ENCODE measurements around the gene GPR65. TPM values are rescaled to one million over a fixed set of nuclear protein-coding genes. Genes with fewer than 3 reads are reported as not detected.
"Not testable (repeated sequence)": the region's sequence is repeated elsewhere in the genome, so short reads cannot be mapped to it uniquely, and the experiment has no call there.

The GPR65 gene
- total RNA-seq, 2 donors from 2014 or later: 20.4 to 35.0 TPM

DNA sequence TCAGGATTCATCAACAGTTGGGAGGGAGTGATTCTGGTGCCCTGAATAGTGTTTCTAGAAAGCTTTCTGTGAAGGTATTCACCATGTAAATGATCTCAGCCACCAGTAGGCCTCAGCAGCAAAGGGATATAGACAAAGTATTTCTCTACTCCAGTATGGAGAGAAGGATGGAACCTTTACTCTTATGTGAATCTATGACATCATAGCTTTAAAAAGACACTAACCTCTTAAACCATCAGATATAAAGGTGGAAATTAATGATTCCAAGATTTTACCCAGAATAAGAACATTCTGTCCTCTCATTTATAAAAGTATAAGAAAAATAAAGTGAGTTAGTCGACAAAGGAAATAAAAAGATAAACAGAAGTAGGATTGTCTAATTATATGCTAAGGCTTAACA lies 4.6 kb downstream of the GPR65 start:
- Mint-ChIP-seq H3K36me3 (peaks cover 69% of the 10 kb centered on the region), H3K27me3 (no peaks in the 10 kb centered on the region), H3K27ac (peak overlapping the region; percentile 96 to 97), H3K4me3 (peak overlapping the region; percentile 100), H3K9me3 (no peaks in the 10 kb centered on the region), H3K4me1 (ENCODE audit: low read depth in 2 of 2) (peaks cover 60 to 73% of the 10 kb centered on the region in 2 donors)
- no peak for ATAC-seq
- DNase-seq (ENCODE audit: low spot score): no peak

DNA sequence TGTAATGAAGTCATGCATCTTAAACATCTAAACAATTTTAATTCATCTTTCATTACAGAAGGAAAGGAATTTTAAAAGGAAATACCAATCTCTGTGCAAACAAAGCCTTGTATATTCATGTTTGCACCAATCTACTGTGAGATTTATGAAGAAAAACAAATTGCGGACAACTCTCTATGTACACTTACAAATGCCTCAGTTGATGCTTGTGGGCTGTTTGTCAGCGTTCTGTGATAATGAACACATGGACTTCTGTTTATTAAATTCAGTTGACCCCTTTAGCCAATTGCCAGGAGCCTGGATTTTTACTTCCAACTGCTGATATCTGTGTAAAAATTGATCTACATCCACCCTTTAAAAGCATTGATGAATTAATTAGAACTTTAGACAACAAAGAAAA lies 5.4 kb downstream of the GPR65 start:
- Mint-ChIP-seq H3K36me3 (peaks cover 63% of the 10 kb centered on the region), H3K27me3 (no peaks in the 10 kb centered on the region), H3K27ac (peak overlapping the region; percentile 96 to 97), H3K9me3 (no peaks in the 10 kb centered on the region), H3K4me1 (ENCODE audit: low read depth in 2 of 2) (peaks cover 58 to 67% of the 10 kb centered on the region in 2 donors), H3K4me3 (peak overlapping the region; percentile 100)
- DNase-seq (ENCODE audit: low spot score) (no peak), ATAC-seq (no peak)

DNA sequence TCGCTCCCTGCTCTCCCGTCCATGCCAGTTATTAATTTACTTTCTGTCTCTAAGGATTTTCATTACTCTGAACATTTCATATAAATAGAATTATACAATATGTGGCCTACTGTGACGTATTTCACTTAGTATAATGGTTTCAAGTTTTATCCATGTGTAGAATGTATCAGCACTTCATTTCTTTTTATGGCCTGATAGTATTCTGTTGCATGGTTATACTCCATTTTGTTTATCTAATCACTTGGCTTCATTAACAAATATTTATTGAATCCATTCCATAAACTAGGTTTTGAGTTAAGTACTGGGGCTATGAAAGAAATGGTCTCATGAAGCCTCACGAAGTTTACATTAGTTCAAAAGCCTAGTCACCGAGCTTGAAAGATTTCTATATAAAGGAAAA lies 7.6 kb downstream of the GPR65 start:
- ATAC-seq (no peak), DNase-seq (ENCODE audit: low spot score) (no peak)
- H3K4me1 Mint-ChIP-seq (ENCODE audit: low read depth in 2 of 2): peaks cover 63 to 77% of the 10 kb centered on the region in 2 donors
- H3K9me3 Mint-ChIP-seq: no peaks in the 10 kb centered on the region
- no peaks in the 10 kb centered on the region for H3K27me3 Mint-ChIP-seq
- peak overlapping the region; percentile 96 to 97 for H3K27ac Mint-ChIP-seq
- H3K36me3 Mint-ChIP-seq: peaks cover 63% of the 10 kb centered on the region
- H3K4me3 Mint-ChIP-seq: peak overlapping the region; percentile 100

DNA sequence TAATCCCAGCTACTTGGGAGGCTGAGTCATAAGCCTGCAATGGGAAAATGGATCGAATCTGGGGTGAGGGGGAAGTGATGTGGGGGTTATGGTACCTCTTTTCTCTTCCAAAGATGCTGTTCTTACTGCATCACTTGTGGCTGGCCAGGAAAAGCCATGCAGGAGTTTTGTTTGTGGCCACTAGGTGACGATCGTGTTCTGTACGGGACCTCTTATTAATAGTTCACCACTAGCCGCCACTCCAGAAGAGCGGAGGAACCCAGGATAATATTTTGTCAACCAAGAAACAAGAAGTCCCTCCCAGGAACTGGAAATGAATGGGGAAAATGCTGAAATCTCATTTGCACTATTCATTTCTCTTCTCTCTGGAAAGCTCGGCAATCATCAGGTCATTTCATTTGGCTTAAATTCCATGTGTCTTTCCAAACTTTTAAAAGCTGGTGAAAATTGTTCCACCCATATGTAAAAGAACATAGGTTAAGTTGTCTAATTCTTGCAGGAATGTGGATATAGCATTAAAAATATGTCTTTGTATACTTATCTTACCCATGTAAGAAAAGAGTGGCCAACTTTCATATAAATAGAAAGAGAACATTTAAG lies 8.9 kb downstream of the GPR65 start:
- peak; percentile 82 to 83 for ATAC-seq
- Mint-ChIP-seq H3K27ac (peak overlapping the region; percentile 96 to 97), H3K9me3 (no peaks in the 10 kb centered on the region), H3K4me1 (ENCODE audit: low read depth in 2 of 2) (peaks cover 64 to 75% of the 10 kb centered on the region in 2 donors), H3K36me3 (peaks cover 63% of the 10 kb centered on the region), H3K4me3 (peak overlapping the region; percentile 72), H3K27me3 (no peaks in the 10 kb centered on the region)
- peak; percentile 70 for DNase-seq (ENCODE audit: low spot score)

DNA sequence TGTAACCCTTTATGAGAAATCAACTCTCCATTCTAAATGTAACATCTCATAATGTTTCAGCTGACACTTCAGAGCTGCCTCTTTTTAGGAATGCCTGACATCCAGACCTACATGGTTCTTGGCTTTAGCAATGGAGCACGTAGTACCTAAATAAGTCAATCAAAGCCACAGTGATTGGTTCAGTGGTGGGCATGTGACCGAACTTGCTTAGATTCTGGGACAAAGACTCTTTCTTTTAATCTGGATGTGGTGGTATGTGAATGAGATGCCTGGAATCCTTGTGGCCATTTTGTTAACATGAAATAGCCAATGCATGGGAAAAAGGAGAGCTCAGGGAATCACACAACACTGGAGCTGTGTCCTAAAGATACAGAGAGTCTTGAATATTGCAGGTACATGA lies 11.8 kb downstream of the GPR65 start:
- H3K27me3 Mint-ChIP-seq: no peaks in the 10 kb centered on the region
- H3K36me3 Mint-ChIP-seq: peaks cover 56% of the 10 kb centered on the region
- peaks cover 56 to 70% of the 10 kb centered on the region in 2 donors for H3K4me1 Mint-ChIP-seq (ENCODE audit: low read depth in 2 of 2)
- no peak overlapping the region for H3K4me3 Mint-ChIP-seq
- H3K9me3 Mint-ChIP-seq: no peaks in the 10 kb centered on the region
- DNase-seq (ENCODE audit: low spot score) (no peak), ATAC-seq (no peak)
- H3K27ac Mint-ChIP-seq: peak overlapping the region; percentile 54 to 87

DNA sequence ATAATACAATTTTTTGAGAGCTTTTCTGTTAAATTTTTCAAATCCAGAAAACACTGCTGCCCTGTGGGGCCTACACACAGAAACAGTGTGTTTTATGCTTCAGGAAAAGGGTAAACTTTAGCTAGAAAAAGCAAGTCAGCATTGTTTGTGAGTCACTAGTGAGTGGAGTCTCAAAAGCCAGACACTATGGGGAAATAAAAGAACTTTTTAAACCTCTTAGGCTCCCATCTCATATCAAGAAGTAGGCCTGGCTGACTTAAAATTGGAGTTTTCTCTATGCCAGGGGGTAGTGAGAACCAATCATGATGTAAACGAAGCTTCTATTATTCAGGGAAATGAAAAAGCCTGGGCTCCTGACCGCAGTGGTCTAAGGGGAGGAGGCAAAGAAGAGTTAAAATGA lies 12.6 kb downstream of the GPR65 start:
- peaks cover 48% of the 10 kb centered on the region for H3K36me3 Mint-ChIP-seq
- H3K9me3 Mint-ChIP-seq: no peaks in the 10 kb centered on the region
- DNase-seq (ENCODE audit: low spot score) (no peak), ATAC-seq (no peak)
- H3K27me3 Mint-ChIP-seq: no peaks in the 10 kb centered on the region
- H3K4me3 Mint-ChIP-seq: no peak overlapping the region
- peaks cover 51 to 69% of the 10 kb centered on the region in 2 donors for H3K4me1 Mint-ChIP-seq (ENCODE audit: low read depth in 2 of 2)
- H3K27ac Mint-ChIP-seq: peak overlapping the region in 1 of 2 donors; percentile 87

DNA sequence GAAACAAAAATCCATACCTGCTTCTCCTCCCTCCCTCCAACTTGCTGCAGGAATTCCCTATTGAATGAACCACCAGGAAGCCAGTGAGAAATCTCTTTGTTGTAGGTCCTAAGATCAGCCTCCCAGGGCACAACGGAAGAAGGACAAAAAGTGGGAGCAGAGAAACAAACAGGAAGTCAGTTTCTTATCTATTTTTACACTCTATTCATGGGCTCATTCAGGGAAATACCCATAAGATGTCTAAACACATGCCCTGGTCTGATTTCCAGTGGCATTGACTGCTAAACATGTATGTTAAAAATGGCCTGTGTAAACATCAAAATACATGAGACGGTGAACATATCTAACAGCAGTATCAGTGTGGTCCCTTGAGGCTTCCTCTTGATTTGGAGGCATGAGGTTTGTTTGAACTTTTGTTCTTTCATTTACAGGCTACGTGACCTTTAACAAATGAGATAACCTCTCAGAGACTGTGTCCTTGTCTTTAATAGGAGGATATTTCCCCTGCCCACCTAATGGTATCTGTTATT lies 18.8 kb downstream of the GPR65 start:
- peaks cover 27% of the 10 kb centered on the region for H3K36me3 Mint-ChIP-seq
- peaks cover 7% of the 10 kb centered on the region for H3K9me3 Mint-ChIP-seq
- H3K27me3 Mint-ChIP-seq: no peaks in the 10 kb centered on the region
- peak in 1 of 2 donors; percentile 43 for ATAC-seq
- H3K27ac Mint-ChIP-seq: peak overlapping the region; percentile 69 to 77
- DNase-seq (ENCODE audit: low spot score): no peak
- H3K4me1 Mint-ChIP-seq (ENCODE audit: low read depth in 2 of 2): peaks cover 54 to 69% of the 10 kb centered on the region in 2 donors
- peak overlapping the region; percentile 36 for H3K4me3 Mint-ChIP-seq

DNA sequence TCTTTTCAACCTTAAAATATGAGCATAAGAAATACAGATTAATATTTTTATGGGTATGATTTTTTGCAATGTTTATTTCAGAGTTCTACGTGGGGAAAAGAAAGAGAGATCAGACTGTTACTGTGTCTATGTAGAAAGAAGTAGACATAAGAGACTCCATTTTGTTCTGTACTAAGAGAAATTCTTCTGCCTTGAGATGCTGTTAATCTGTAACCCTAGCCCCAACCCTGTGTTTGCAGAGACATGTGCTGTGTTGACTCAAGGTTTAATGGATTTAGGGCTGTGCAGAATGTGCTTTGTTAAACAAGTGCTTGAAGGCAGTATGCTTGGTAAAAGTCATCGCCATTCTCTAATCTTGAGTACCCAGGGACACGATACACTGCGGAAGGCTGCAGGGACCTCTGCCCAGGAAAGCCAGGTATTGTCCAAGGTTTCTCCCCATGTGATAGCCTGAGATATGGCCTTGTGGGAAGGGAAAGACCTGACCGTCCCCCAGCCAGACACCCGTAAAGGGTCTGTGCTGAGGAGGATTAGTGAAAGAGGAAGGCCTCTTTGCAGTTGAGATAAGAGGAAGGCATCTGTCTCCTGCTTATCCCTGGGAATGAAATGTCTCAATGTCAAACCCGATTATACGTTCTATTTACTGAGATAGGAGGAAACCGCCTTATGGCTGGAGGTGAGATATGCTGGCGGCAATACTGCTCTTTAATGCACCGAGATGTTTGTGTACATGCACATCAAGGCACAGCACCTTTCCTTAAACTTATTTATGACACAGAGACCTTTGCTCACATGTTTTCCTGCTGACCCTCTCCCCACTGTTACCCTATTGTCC lies 19.5 kb downstream of the GPR65 start:
- H3K4me3 Mint-ChIP-seq; ATAC-seq; H3K9me3 Mint-ChIP-seq; H3K27me3 Mint-ChIP-seq; DNase-seq (ENCODE audit: low spot score): not testable (repeated sequence)
- peak overlapping the region; percentile 69 to 80 for H3K27ac Mint-ChIP-seq
- peaks cover 58 to 69% of the 10 kb centered on the region in 2 donors for H3K4me1 Mint-ChIP-seq (ENCODE audit: low read depth in 2 of 2)
- H3K36me3 Mint-ChIP-seq: peaks cover 24% of the 10 kb centered on the region

DNA sequence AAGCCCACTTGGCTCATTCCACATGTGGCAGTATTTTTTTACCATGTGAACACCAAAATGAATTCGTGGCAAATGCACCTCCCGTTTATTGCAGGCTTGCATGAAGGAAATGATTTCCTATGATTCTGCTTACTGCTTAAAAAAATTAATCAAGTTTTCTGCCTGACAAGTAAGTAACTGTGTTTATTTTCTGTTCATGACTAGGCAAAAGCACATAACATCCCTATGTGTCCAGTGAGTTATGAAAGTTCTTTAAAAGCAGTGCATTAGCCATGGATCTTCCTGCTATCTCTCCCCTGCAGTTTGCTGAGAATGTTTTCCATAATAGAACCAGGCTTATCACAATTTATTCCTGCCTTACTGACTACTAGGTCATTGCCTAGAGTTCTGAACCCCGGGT lies 20.4 kb downstream of the GPR65 start:
- Mint-ChIP-seq H3K4me3 (no peak overlapping the region), H3K36me3 (peaks cover 19% of the 10 kb centered on the region), H3K27me3 (no peaks in the 10 kb centered on the region), H3K27ac (peak overlapping the region in 1 of 2 donors; percentile 80), H3K9me3 (peaks cover 7% of the 10 kb centered on the region), H3K4me1 (ENCODE audit: low read depth in 2 of 2) (peaks cover 58 to 69% of the 10 kb centered on the region in 2 donors)
- ATAC-seq (no peak), DNase-seq (ENCODE audit: low spot score) (no peak)

DNA sequence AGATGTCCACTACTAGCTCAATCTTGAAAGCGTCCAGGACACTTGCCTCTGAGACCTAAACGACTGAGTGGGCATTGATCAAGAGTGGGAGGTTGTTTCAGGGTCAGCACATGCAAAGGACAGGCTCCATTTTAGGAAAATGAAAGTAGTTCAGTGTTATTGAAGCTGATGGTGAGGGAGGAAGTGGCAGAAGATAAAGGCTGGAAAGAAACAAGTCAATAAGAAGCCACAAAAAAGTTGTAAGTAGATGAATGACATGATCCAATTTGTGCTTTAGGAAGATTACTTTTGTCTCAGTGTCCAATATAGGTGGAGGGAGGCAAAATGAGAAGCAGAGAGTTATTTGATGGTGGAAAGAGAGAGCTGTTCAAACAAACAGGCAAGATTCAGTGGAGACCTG lies 22.0 kb downstream of the GPR65 start:
- peak overlapping the region; percentile 61 to 80 for H3K27ac Mint-ChIP-seq
- peaks cover 61 to 69% of the 10 kb centered on the region in 2 donors for H3K4me1 Mint-ChIP-seq (ENCODE audit: low read depth in 2 of 2)
- peaks cover 14% of the 10 kb centered on the region for H3K36me3 Mint-ChIP-seq
- ATAC-seq (no peak), DNase-seq (ENCODE audit: low spot score) (no peak)
- H3K27me3 Mint-ChIP-seq: no peaks in the 10 kb centered on the region
- peaks cover 7% of the 10 kb centered on the region for H3K9me3 Mint-ChIP-seq
- peak overlapping the region; percentile 67 for H3K4me3 Mint-ChIP-seq

DNA sequence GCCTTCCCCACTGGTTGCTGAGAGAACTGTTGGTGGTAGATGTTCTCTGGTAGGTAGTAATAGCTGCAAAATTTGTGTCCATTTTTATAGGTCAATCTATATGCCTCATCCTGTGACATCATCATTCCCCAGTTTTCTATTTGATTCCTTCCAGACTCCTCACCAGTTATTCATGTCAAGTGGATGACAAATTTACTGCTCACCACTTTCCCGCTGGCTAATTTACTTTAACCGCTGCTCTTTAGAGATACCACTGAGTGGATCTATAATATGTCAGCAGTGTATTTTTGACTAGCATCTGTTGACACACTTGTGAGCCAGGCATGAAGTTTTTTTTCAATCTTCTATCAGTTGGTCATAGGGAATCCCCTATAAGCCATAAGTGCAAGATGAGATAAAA lies 24.6 kb downstream of the GPR65 start:
- peak; percentile 80 to 86 for ATAC-seq
- Mint-ChIP-seq H3K27ac (peak overlapping the region; percentile 62 to 81), H3K27me3 (no peaks in the 10 kb centered on the region), H3K9me3 (peaks cover 7% of the 10 kb centered on the region), H3K4me1 (ENCODE audit: low read depth in 2 of 2) (peaks cover 50 to 52% of the 10 kb centered on the region in 2 donors), H3K36me3 (peaks cover 20% of the 10 kb centered on the region), H3K4me3 (peak overlapping the region; percentile 71)
- no peak for DNase-seq (ENCODE audit: low spot score)

DNA sequence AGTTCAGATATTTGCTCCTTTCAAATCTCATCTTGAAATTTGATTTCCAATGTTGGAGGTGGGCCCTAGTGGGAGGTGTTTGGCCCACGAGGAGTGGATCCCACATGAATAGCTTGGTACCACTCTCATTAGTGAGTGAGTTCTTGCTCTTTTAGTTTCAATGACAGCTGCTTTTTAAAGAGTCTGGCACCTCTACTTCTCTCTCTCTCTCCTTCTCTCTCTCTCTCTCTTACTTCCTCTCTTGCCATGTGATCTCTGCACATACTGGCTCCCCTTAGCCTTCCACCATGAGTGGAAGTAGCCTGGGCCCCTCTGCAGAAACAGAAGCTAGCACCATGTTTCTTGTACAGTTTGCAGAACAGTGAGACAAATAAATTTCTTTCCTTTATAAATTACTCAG lies 25.1 kb downstream of the GPR65 start:
- Mint-ChIP-seq H3K4me1 (ENCODE audit: low read depth in 2 of 2) (peaks cover 47 to 49% of the 10 kb centered on the region in 2 donors), H3K4me3 (peak overlapping the region; percentile 71), H3K36me3 (peaks cover 20% of the 10 kb centered on the region), H3K9me3 (peaks cover 7% of the 10 kb centered on the region), H3K27me3 (no peaks in the 10 kb centered on the region), H3K27ac (peak overlapping the region; percentile 62 to 81)
- peak in 1 of 2 donors; percentile 32 for ATAC-seq
- no peak for DNase-seq (ENCODE audit: low spot score)

DNA sequence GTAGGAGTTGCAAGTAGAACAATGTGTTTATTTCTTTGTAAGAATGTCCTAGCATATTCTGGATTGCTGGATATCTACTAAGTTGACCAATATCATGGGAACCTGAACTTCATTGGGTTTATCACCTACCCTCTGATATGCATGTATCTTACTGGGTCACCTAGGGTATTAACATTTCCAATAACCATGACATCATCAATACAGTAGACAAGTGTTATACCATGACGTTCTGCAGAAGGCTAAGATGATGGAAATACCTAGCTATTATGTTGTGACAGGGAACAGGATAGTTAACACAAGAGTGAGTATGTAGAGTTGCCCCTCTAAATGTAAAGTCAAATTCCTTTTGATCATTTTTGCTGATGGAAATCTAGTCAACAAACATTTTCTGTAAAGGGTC lies 26.0 kb downstream of the GPR65 start:
- DNase-seq (ENCODE audit: low spot score) (no peak), ATAC-seq (no peak)
- Mint-ChIP-seq H3K4me3 (no peak overlapping the region), H3K4me1 (ENCODE audit: low read depth in 2 of 2) (peaks cover 39 to 44% of the 10 kb centered on the region in 2 donors), H3K9me3 (peaks cover 7% of the 10 kb centered on the region), H3K27me3 (no peaks in the 10 kb centered on the region), H3K36me3 (peaks cover 20% of the 10 kb centered on the region), H3K27ac (no peak overlapping the region)

DNA sequence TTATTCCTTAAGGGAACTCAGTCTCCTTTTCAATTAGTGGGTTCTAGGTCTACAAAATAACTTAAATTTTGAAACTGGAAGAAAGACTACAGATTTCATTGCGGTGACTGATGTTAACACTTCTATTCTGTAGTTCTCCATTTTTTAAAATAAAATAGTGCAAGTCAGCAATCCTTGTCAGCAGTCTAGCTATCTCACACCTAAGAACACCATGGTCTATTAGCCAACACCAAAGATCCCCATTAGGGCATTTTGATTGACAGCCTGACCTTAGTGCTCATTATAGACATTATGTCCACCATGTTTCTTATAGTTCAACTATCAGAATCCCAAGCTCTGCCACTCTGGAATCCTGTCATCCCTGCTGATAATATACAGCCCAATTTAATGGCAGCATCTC lies 27.4 kb downstream of the GPR65 start:
- Mint-ChIP-seq H3K4me1 (ENCODE audit: low read depth in 2 of 2) (peaks cover 32 to 34% of the 10 kb centered on the region in 2 donors), H3K4me3 (no peak overlapping the region), H3K27ac (no peak overlapping the region), H3K27me3 (no peaks in the 10 kb centered on the region), H3K36me3 (peaks cover 12% of the 10 kb centered on the region), H3K9me3 (peaks cover under 1% of the 10 kb centered on the region)
- no peak for DNase-seq (ENCODE audit: low spot score)
- ATAC-seq: no peak

Measured in natural killer cell treated with Interleukin-12 subunit alpha and Interleukin-12 subunit beta and Interleukin-15 and Interleukin-18, amount 100 ng/mL, for 72 hours (primary cell).